ENCODE results near the gene BCAS3. TPM values are rescaled to one million over a fixed set of nuclear protein-coding genes. Genes with fewer than 3 reads are reported as not detected.

The BCAS3 gene
- total RNA-seq, 2 donors from 2014 or later, result 44.1 to 71.5 TPM

DNA sequence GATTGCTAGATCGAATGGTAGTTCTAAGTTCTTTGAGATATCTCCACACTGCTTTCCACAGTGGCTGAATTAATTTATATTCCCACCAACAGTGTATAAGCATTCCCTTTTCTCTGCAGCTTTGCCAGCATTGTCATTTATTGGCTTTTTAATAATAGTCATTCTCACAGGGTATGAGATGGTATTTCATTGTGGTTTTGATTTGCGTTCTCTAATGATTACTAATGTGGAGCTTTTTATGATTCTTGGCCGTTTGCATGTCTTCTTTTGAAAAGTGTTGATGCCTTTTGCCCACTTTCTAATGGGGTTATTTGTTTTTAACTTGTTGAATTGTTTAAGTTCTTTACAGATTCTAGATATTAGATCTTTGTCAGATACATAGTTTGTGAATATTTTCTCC is 36.5 kb upstream of the BCAS3 start:
- H3K4me3 ChIP-seq, result no peak overlapping the region
- no peak overlapping the region for H3K27ac ChIP-seq
- DNase-seq, result no peak
- no peak for TF ChIP-seq POLR2A (IDR thresholded peaks at IDR 0.05)
- TF ChIP-seq, protein P1, sequence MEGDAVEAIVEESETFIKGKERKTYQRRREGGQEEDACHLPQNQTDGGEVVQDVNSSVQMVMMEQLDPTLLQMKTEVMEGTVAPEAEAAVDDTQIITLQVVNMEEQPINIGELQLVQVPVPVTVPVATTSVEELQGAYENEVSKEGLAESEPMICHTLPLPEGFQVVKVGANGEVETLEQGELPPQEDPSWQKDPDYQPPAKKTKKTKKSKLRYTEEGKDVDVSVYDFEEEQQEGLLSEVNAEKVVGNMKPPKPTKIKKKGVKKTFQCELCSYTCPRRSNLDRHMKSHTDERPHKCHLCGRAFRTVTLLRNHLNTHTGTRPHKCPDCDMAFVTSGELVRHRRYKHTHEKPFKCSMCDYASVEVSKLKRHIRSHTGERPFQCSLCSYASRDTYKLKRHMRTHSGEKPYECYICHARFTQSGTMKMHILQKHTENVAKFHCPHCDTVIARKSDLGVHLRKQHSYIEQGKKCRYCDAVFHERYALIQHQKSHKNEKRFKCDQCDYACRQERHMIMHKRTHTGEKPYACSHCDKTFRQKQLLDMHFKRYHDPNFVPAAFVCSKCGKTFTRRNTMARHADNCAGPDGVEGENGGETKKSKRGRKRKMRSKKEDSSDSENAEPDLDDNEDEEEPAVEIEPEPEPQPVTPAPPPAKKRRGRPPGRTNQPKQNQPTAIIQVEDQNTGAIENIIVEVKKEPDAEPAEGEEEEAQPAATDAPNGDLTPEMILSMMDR (IDR thresholded peaks at IDR 0.05), result no peak
- 84 to 89% methylated on average over 3 of the region's 3 CpGs for WGBS, 2 donors
- no peaks in the 10 kb centered on the region for H3K36me3 ChIP-seq (replicated peaks in 1 of 2; ENCODE audit: insufficient read depth in 1 of 2, low read depth in 2 of 2)
- no peak for ATAC-seq
- intact Hi-C loops (cut with DNase I), result no loop called here
- no peaks in the 10 kb centered on the region for H3K4me1 ChIP-seq
- no peaks in the 10 kb centered on the region for H3K9me3 ChIP-seq
- no peaks in the 10 kb centered on the region for H3K27me3 ChIP-seq

DNA sequence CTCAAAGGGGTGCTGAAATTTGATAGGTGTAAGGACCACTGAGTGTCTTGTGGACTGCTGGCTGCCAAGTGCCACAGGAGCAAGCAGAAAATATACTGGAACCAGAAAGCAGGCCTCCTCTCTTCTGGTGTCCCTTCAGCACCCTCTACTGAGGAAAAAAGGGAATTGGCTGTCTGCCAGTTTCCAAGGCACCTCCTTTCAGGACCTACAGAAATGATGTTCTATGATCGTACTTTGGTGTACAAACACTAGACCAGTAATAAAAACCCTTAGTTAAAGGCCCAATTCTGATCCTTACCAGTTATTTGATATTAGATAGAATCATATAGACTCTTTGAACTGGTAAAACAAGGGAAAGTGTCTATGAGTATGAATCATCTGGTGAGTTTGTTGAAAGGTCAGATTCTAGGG is 35.8 kb upstream of the BCAS3 start:
- DNase-seq (peak; percentile 62 to 73 (median 69)), ATAC-seq (peak; percentile 59)
- no peaks in the 10 kb centered on the region for H3K9me3 ChIP-seq
- no peak overlapping the region for H3K4me3 ChIP-seq
- H3K4me1 ChIP-seq, result no peaks in the 10 kb centered on the region
- WGBS, 2 donors, result 23 to 37% methylated on average over 1 of the region's 1 CpG
- TF ChIP-seq, protein P1 (IDR thresholded peaks at IDR 0.05), result peak in 5 of 7 experiments; percentile 30 to 51 (median 39)
- no peak for TF ChIP-seq POLR2A (IDR thresholded peaks at IDR 0.05)
- no peaks in the 10 kb centered on the region for H3K27me3 ChIP-seq
- H3K27ac ChIP-seq, result no peak overlapping the region
- intact Hi-C loops (cut with DNase I), result no loop called here
- H3K36me3 ChIP-seq (replicated peaks in 1 of 2; ENCODE audit: insufficient read depth in 1 of 2, low read depth in 2 of 2), result no peaks in the 10 kb centered on the region

DNA sequence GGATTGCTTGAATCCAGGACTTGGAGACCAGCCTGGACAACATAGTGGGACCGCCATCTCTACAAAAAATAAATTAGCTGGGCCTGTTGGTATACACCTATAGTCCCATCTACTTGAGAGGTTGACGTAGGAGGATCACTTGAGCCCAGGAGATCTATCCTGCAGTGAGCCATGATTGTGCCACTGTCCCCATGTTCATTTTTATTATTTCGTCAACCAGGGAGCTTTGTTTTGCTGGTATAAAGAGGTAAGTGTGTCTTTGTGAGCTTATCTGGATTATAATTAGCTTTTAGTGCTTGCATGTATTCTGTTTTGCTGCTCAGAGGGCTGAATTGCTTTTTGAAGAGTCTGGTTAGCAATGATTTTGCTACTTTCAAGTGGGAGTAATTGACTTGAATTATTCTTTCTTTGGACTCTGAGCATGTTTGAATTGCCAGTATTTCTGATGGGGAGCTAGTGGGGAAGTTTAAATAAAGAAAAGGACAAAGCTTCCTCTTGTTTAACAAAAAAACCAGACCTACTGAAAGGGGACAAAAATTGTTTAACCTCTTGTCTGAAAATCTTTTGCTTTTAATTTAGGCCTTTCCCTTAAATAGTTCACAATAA is 31.6 kb upstream of the BCAS3 start:
- ATAC-seq (no peak), DNase-seq (no peak)
- Histone ChIP-seq H3K4me1 (no peaks in the 10 kb centered on the region), H3K9me3 (no peaks in the 10 kb centered on the region), H3K27me3 (no peaks in the 10 kb centered on the region), H3K27ac (no peak overlapping the region), H3K36me3 (replicated peaks in 1 of 2; ENCODE audit: insufficient read depth in 1 of 2, low read depth in 2 of 2) (peaks cover 0 to 8% of the 10 kb centered on the region in 2 donors), H3K4me3 (no peak overlapping the region)
- TF ChIP-seq, protein P1 (IDR thresholded peaks at IDR 0.05), result no peak
- no peak for TF ChIP-seq POLR2A (IDR thresholded peaks at IDR 0.05)
- intact Hi-C loops (cut with DNase I), result no loop called here
- WGBS, 2 donors, result 84 to 91% methylated on average over 3 of the region's 3 CpGs

DNA sequence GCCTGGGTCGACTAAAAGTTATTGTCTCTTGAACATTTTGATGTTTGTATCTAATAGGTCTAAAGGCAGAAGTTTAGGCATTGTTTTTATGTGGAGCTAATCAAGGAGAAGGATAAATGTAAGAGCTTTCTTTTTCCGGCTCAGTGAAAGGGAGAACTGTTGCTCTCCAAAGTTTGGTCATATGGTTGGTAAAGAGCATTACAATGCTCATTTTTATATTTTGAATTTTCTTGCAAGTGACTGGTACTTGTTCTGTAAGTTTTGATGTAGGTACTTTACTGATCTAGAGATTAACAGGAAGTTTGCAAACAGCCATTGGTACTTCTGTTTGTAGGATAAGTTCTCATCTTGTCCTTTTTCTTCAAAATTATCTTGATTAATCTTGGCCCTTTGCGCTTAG is 30.9 kb upstream of the BCAS3 start:
- Histone ChIP-seq H3K27me3 (no peaks in the 10 kb centered on the region), H3K4me3 (no peak overlapping the region), H3K27ac (no peak overlapping the region), H3K4me1 (no peaks in the 10 kb centered on the region), H3K9me3 (no peaks in the 10 kb centered on the region), H3K36me3 (replicated peaks in 1 of 2; ENCODE audit: insufficient read depth in 1 of 2, low read depth in 2 of 2) (peaks cover 0 to 8% of the 10 kb centered on the region in 2 donors)
- ATAC-seq (no peak), DNase-seq (no peak)
- no peak for TF ChIP-seq POLR2A (IDR thresholded peaks at IDR 0.05)
- TF ChIP-seq, protein P1 (IDR thresholded peaks at IDR 0.05), result no peak
- intact Hi-C loops (cut with DNase I), result no loop called here
- WGBS, 2 donors, result 76 to 77% methylated on average over 3 of the region's 3 CpGs

DNA sequence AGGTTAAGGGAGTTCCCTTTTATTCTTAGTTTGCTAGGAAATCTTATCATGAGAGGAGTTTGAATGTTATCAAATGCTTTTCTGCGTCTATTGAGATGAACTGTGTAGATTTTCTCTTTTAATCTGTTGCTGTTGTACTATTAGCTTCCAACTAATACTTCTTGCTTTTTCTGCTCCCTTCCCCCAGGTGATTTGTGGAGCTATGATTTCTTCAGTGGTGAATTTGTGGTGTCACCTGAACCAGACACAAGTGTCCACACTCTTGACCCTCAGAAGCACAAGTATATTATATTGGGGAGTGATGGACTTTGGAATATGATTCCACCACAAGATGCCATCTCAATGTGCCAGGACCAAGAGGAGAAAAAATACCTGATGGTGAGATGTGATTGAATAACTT is 29.9 kb upstream of the BCAS3 start:
- H3K4me1 ChIP-seq, result no peaks in the 10 kb centered on the region
- TF ChIP-seq, protein P1 (IDR thresholded peaks at IDR 0.05), result no peak
- TF ChIP-seq POLR2A (IDR thresholded peaks at IDR 0.05), result no peak
- no peak overlapping the region for H3K27ac ChIP-seq
- no peak for ATAC-seq
- H3K4me3 ChIP-seq, result no peak overlapping the region
- H3K27me3 ChIP-seq, result no peaks in the 10 kb centered on the region
- peaks cover 0 to 8% of the 10 kb centered on the region in 2 donors for H3K36me3 ChIP-seq (replicated peaks in 1 of 2; ENCODE audit: insufficient read depth in 1 of 2, low read depth in 2 of 2)
- intact Hi-C loops (cut with DNase I), result no loop called here
- WGBS, 2 donors, result 60 to 70% methylated on average over 1 of the region's 1 CpG
- no peak for DNase-seq
- no peaks in the 10 kb centered on the region for H3K9me3 ChIP-seq

All from body of pancreas (tissue), 4 donors.